ENCODE measurements around the gene PCP4.

PCP4 gene

DNA sequence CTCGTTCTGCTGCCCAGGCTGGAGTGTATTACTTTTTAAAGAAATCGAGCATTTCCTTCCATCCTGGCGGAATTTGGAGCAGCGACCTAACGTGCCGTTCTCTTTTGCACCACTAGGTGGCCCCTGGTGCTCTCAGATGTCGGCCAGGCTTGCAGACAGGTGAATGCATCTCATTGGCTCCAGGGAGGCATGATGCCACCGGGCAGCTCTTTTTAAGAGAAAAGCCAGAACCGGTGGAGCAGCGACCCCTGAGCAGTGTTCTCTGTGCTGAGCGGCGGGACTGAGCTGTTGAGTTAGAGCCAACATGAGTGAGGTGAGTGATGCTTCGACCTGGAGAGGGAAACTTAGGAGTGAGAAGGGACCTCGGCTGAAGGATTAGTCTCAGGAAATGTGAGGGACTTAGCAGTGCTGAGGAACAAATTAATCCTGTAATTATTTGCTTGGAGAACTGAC, at the start of gene PCP4:
PCP4 (plus strand) TSS at position 241 of the 453 bp plus-strand sequence; CDS start at position 305, 64 bp downstream.
- TF ChIP-seq, protein P1, sequence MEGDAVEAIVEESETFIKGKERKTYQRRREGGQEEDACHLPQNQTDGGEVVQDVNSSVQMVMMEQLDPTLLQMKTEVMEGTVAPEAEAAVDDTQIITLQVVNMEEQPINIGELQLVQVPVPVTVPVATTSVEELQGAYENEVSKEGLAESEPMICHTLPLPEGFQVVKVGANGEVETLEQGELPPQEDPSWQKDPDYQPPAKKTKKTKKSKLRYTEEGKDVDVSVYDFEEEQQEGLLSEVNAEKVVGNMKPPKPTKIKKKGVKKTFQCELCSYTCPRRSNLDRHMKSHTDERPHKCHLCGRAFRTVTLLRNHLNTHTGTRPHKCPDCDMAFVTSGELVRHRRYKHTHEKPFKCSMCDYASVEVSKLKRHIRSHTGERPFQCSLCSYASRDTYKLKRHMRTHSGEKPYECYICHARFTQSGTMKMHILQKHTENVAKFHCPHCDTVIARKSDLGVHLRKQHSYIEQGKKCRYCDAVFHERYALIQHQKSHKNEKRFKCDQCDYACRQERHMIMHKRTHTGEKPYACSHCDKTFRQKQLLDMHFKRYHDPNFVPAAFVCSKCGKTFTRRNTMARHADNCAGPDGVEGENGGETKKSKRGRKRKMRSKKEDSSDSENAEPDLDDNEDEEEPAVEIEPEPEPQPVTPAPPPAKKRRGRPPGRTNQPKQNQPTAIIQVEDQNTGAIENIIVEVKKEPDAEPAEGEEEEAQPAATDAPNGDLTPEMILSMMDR (IDR thresholded peaks at IDR 0.05; ENCODE audit: extremely low read depth, insufficient read depth, missing control alignments), result peak; percentile 56
- no peak for DNase-seq (ENCODE audit: low spot score)
- in situ Hi-C loops (cut with MboI; ENCODE audit: low pct_unique_long_range_greater_than_20kb, low sequenced_read_pairs, unreplicated experiment), result no loop called here

DNA sequence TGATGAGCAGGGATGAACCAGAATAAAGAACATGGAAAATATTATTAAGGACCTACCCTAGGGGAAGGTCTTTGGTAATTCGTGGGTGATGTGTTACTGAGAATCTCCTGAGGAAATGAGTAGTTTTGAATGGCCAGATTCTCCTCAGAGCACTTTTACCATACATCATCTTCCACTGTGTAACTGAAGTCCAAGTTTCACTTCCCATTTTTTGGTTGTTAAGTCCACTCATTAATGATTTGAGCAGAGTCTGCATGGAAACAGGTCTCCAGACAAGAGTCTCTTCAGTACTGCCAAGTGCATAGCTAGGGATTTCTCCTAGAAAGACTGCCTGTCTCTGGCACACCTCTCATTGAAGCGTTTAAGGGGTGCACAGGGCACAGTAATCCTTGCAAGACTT, 48.7 kb upstream of the PCP4 start:
- no peak for DNase-seq (ENCODE audit: low spot score)
- in situ Hi-C loops (cut with MboI; ENCODE audit: low pct_unique_long_range_greater_than_20kb, low sequenced_read_pairs, unreplicated experiment), result no loop called here
- TF ChIP-seq, protein P1 (IDR thresholded peaks at IDR 0.05; ENCODE audit: extremely low read depth, insufficient read depth, missing control alignments), result no peak

DNA sequence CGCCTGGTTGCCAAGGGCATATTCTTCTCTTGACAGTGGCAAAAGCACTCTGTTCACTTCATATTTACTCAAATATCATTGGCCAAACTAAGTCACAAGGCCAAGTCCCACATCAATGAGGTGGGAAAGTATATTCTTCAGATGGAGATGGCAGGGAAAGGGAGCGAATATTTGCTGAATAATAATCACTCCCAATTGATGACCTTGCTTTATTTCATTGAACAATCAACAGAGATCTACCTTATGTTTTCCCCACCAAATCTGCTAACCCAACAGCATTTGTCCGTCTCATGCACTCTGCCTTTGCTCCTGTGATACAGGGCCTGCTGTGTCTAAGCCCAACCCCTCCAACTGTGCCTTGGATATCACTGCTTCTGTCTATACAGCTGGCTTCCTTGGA, 45.2 kb upstream of the PCP4 start:
- no peak for DNase-seq (ENCODE audit: low spot score)
- in situ Hi-C loops (cut with MboI; ENCODE audit: low pct_unique_long_range_greater_than_20kb, low sequenced_read_pairs, unreplicated experiment), result no loop called here
- TF ChIP-seq, protein P1 (IDR thresholded peaks at IDR 0.05; ENCODE audit: extremely low read depth, insufficient read depth, missing control alignments), result no peak

DNA sequence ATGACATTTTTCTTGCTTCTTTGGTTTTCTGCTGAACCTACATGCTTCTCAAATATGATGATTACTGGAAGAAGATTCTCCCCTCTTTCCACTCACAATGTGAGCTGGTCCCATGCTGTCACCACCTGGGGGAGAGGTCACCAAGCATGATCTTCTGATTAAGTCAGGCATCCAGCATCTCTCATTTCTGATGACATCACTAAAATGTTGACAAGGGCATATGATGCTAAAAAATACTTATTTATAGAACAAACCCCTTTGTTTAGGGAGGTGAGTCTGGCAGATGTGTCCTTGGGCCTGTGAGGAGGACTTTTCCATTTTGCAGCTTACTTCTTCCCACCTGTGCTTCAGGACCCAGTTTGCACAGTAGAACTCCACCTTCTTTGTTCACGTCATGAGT, 42.0 kb upstream of the PCP4 start:
- TF ChIP-seq, protein P1 (IDR thresholded peaks at IDR 0.05; ENCODE audit: extremely low read depth, insufficient read depth, missing control alignments), result no peak
- in situ Hi-C loops (cut with MboI; ENCODE audit: low pct_unique_long_range_greater_than_20kb, low sequenced_read_pairs, unreplicated experiment), result no loop called here

DNA sequence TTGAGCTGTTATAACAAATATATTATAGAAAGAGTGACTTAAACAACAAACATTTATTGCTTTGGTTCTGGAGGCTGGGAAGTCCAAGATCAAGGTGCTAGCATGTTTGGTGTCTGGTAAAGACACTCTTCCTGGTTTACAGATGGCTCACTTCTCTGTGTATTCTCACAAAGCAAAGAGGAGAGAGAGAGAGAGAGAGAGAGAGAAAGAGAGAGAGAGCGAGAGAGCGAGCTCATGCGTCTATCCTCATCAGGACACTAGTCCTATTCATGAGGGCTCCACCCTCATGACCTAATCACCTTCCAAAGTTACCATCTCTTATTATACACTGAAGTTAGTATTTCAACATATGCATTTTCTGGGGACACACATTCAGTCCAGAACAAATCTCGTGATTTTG, 32.7 kb upstream of the PCP4 start:
- DNase-seq (ENCODE audit: low spot score), result no peak
- in situ Hi-C loops (cut with MboI; ENCODE audit: low pct_unique_long_range_greater_than_20kb, low sequenced_read_pairs, unreplicated experiment), result no loop called here
- TF ChIP-seq, protein P1 (IDR thresholded peaks at IDR 0.05; ENCODE audit: extremely low read depth, insufficient read depth, missing control alignments), result no peak

More for the DNA sequence above, 42.0 kb upstream of the PCP4 start:
- DNase-seq (ENCODE audit: low spot score), result no peak

DNA sequence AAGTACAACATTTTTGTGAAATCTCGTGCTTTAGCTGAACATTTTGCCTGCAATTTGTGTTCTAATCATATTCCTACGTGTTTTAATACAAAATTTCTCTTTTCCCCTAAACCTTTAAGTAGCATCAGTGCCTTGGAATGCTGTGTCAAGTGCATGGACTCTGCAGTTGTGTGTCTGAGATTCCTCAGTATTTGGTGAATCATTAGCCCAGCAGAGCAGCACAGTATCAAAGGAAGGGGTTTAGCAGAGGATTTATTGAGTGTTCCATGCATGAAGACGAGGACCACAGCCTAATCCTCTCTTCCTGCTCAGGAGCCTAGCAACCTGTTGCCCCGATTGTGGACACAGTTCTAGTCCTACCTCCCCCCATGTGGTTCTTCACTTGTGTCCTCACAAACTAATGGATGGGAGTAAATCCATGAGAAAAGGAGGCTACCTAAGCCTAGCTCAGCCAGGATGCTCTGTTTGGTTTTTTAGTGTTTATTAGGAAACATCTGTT, 29.3 kb upstream of the PCP4 start:
- in situ Hi-C loops (cut with MboI; ENCODE audit: low pct_unique_long_range_greater_than_20kb, low sequenced_read_pairs, unreplicated experiment), result no loop called here
- no peak for DNase-seq (ENCODE audit: low spot score)
- TF ChIP-seq, protein P1 (IDR thresholded peaks at IDR 0.05; ENCODE audit: extremely low read depth, insufficient read depth, missing control alignments), result no peak
